DND-41 (cell line): Measurements from ENCODE around the gene DNAJC21.

Source experiments
- EZH2 ChIP-seq: IDR thresholded peaks from 3 replicates; pipeline ENCODE4 v1.6.1; 2012; ENCODE audit warnings: borderline replicate concordance, low read depth, mild to moderate bottlenecking, moderate library complexity, low read length, inconsistent platforms; ENCODE audit not compliant: severe bottlenecking
- TF ChIP-seq, protein P1 (sequence below): IDR thresholded peaks from 2 replicates; pipeline ENCODE4 v1.5.1; 2012; ENCODE audit warnings: borderline replicate concordance, low read length, moderate library complexity, mild to moderate bottlenecking; ENCODE audit not compliant: poor library complexity, severe bottlenecking; ENCODE audit errors: extremely low read depth

DNA sequence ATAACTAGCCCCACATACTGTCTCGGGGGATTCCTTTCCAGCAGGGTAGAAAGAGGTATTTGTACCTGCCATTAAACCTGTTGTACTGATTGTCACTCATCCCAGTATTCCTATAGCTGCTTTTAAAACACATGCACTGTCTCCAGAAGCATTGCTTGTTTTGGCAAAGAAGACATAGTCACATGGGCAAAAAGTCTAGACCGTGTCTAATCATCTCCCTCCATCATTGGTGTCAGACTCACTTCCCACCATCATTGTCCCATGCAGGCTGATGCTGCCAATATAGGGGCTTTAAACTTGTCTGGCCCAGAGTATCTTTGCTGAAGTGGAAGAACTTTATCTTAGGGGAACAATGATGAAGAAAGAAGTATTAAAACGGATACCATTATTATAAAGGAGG, 12.6 kb downstream of the DNAJC21 start:
- TF ChIP-seq, protein P1, sequence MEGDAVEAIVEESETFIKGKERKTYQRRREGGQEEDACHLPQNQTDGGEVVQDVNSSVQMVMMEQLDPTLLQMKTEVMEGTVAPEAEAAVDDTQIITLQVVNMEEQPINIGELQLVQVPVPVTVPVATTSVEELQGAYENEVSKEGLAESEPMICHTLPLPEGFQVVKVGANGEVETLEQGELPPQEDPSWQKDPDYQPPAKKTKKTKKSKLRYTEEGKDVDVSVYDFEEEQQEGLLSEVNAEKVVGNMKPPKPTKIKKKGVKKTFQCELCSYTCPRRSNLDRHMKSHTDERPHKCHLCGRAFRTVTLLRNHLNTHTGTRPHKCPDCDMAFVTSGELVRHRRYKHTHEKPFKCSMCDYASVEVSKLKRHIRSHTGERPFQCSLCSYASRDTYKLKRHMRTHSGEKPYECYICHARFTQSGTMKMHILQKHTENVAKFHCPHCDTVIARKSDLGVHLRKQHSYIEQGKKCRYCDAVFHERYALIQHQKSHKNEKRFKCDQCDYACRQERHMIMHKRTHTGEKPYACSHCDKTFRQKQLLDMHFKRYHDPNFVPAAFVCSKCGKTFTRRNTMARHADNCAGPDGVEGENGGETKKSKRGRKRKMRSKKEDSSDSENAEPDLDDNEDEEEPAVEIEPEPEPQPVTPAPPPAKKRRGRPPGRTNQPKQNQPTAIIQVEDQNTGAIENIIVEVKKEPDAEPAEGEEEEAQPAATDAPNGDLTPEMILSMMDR = no peak
- TF ChIP-seq EZH2 = no peak
